A549 (cell line): Measurements from ENCODE around the gene CUL3. TPM values are rescaled to one million over a fixed set of nuclear protein-coding genes. Genes with fewer than 3 reads are reported as not detected.
A peak's percentile ranks its signal among the peaks of the same experiment; 100 is the strongest.

Experiments used
- ATAC-seq, 2 experiments: fragments of 200-7000 bp in 1 of 2; fragments of >200 bp in 1 of 2; cut with Nextera tagmentation in 1 of 2; cut with Tn5 transposase in 1 of 2; 3 replicates each; pipeline versions ENCODE4 v1.8.0 to v1.9.1; 2018 to 2020; ENCODE audit warnings: mild to moderate bottlenecking in 1 of 2, moderate library complexity in 1 of 2
- CTCF ChIA-PET: fragments of 300-600 bp; sonication (Branson Sonifier 250); formaldehyde crosslinking; extraction: SDS; loops from one replicate; lab custom pipeline; 2021; ENCODE audit warnings: antibody characterized with exemption, inconsistent platforms; lab: Yijun Ruan, JAX
- POLR2A ChIA-PET: fragments of 350-600 bp; formaldehyde crosslinking; extraction: SDS; loops from one replicate; lab custom pipeline; 2021; ENCODE audit warnings: antibody characterized with exemption, inconsistent platforms; lab: Yijun Ruan, JAX
- DNase-seq, 2 experiments: peaks; one replicate each; pipeline versions ENCODE4 v3.0.0 to v3.0.0-alpha.2; 2011 to 2016; ENCODE audit warnings: low read depth in 1 of 2, low spot score in 1 of 2
- FAIRE-seq: peaks from 2 replicates; lab custom pipeline; 2011; peaks lifted over from hg19 to GRCh38; lab: Jason Lieb, UNC
- H3K27ac ChIP-seq, 2 experiments: fragments of >200 bp; sonication (Bioruptor Twin); formaldehyde crosslinking; 3 replicates each; pipeline ENCODE4 v1.5.1; 2016 to 2017
- H3K4me1 ChIP-seq: fragments of >200 bp; sonication (Bioruptor Twin); formaldehyde crosslinking; 3 replicates; pipeline ENCODE4 v1.6.1; 2016
- H3K4me2 ChIP-seq: fragments of >200 bp; sonication (Bioruptor Twin); formaldehyde crosslinking; 3 replicates; pipeline ENCODE4 v1.6.1; 2016
- H3K4me3 ChIP-seq: fragments of >200 bp; sonication (Bioruptor Twin); formaldehyde crosslinking; 3 replicates; pipeline ENCODE4 v1.5.1; 2016
- H3K9me3 ChIP-seq: fragments of >200 bp; sonication (Bioruptor Twin); formaldehyde crosslinking; 3 replicates; pipeline ENCODE4 v1.6.1; 2016
- ATOH8 ChIP-seq: fragments of 250-450 bp; sonication (Bioruptor Pico); IDR thresholded peaks from 2 replicates; pipeline ENCODE4 v1.5.0; 2020; ENCODE audit warnings: low read depth, mild to moderate bottlenecking, moderate library complexity
- CHD2 ChIP-seq: fragments of 150-350 bp; IDR thresholded peaks from 2 replicates; pipeline ENCODE4 v1.6.1; 2014; ENCODE audit warnings: low read length; ENCODE audit not compliant: partially characterized antibody
- GATA3 ChIP-seq: IDR thresholded peaks from 2 replicates; pipeline ENCODE4 v1.6.1; 2012; ENCODE audit warnings: borderline replicate concordance
- JUN ChIP-seq, 2 experiments: fragments of >200 bp; sonication (Bioruptor Twin); formaldehyde crosslinking; IDR thresholded peaks; 2 replicates in 1 of 2; 3 replicates in 1 of 2; pipeline ENCODE4 v1.6.1; 2016 to 2017
- MAZ ChIP-seq: fragments of 150-350 bp; IDR thresholded peaks from 2 replicates; pipeline ENCODE4 v1.6.1; 2014; ENCODE audit warnings: antibody characterized with exemption, low read depth, low read length, borderline replicate concordance
- NR3C1 ChIP-seq: fragments of >200 bp; sonication (Bioruptor Twin); formaldehyde crosslinking; IDR thresholded peaks from 3 replicates; pipeline ENCODE4 v1.6.1; 2017
- PHF8 ChIP-seq: fragments of 200-600 bp; sonication (generic); IDR thresholded peaks from 2 replicates; pipeline ENCODE4 v1.6.1; 2016; ENCODE audit warnings: low read depth, mild to moderate bottlenecking, antibody characterized with exemption, moderate library complexity, borderline replicate concordance
- POLR2A ChIP-seq: IDR thresholded peaks from 2 replicates; pipeline ENCODE4 v1.6.1; 2012; ENCODE audit warnings: mild to moderate bottlenecking, low read length
- RCOR1 ChIP-seq: fragments of 150-350 bp; IDR thresholded peaks from 2 replicates; pipeline ENCODE4 v1.6.1; 2014; ENCODE audit warnings: antibody characterized with exemption, low read length, low read depth
- REST ChIP-seq: fragments of 200-600 bp; sonication (generic); IDR thresholded peaks from 2 replicates; pipeline ENCODE4 v1.6.1; 2016; ENCODE audit warnings: antibody characterized with exemption, mild to moderate bottlenecking, moderate library complexity
- RFX5 ChIP-seq: fragments of 450-650 bp; IDR thresholded peaks from 2 replicates; pipeline ENCODE4 v1.7.1; 2014; ENCODE audit warnings: antibody characterized with exemption, mild to moderate bottlenecking, moderate library complexity
- WGBS: methylation state at CpG from one replicate; pipeline ENCODE4 v1.1.6; 2017; ENCODE audit errors: missing lambda C conversion rate; 5-methylcytosine and 5-hydroxymethylcytosine counted together
- polyA minus RNA-seq: library from RNA; depleted of rRNA, polyadenylated mRNA; stranded (reverse); fragments of >200 nt; gene quantifications from 2 replicates; pipeline ENCODE4 v1.2.3, GENCODE V29; 2011; rRNA and poly(A)+ RNA removed
- polyA plus RNA-seq, 4 experiments: library from polyadenylated mRNA; depleted of rRNA in 3 of 4; stranded (reverse); fragments of >200 nt; fragmentation: RNase III in 1 of 4; extraction: RNeasy Plus Mini Kit Qiagen cat#74134 plus additional on column Dnase treatment in 1 of 4; gene quantifications; 2 replicates in 3 of 4; 3 replicates in 1 of 4; pipeline ENCODE4 v1.2.3, GENCODE V29; 2011 to 2017
- TF ChIP-seq, protein P1 (sequence below): IDR thresholded peaks from 2 replicates; pipeline ENCODE4 v1.6.1; 2012
- TF ChIP-seq, protein P2 (sequence below): fragments of >200 bp; sonication (Bioruptor Twin); formaldehyde crosslinking; IDR thresholded peaks from 3 replicates; pipeline ENCODE4 v1.6.1; 2016
- TF ChIP-seq, protein P3 (sequence below): fragments of 450-650 bp; IDR thresholded peaks from 2 replicates; pipeline ENCODE4 v1.6.1; 2014; ENCODE audit warnings: antibody characterized with exemption
- TF ChIP-seq, protein P4 (sequence below): IDR thresholded peaks from 2 replicates; pipeline ENCODE4 v1.6.1; 2012; ENCODE audit warnings: low read depth, borderline replicate concordance
- TF ChIP-seq, protein P5 (sequence below): IDR thresholded peaks from 2 replicates; pipeline ENCODE4 v1.6.1; 2012

Gene CUL3
- polyA plus RNA-seq (2011; rRNA removed): 73.9 and 79.3 TPM in 2 replicates
- polyA plus RNA-seq (2012; cell fraction: cytosol; rRNA removed): 21.5 and 23.9 TPM in 2 replicates
- polyA plus RNA-seq (2012; cell fraction: nucleus; rRNA removed): 14.5 and 22.0 TPM in 2 replicates
- 68.9 to 78.9 TPM (median 70.5 TPM) in 3 replicates for polyA plus RNA-seq (2017; fragmentation: RNase III; extraction: RNeasy Plus Mini Kit Qiagen cat#74134 plus additional on column Dnase treatment)
- polyA minus RNA-seq: 67.6 and 70.0 TPM in 2 replicates

DNA sequence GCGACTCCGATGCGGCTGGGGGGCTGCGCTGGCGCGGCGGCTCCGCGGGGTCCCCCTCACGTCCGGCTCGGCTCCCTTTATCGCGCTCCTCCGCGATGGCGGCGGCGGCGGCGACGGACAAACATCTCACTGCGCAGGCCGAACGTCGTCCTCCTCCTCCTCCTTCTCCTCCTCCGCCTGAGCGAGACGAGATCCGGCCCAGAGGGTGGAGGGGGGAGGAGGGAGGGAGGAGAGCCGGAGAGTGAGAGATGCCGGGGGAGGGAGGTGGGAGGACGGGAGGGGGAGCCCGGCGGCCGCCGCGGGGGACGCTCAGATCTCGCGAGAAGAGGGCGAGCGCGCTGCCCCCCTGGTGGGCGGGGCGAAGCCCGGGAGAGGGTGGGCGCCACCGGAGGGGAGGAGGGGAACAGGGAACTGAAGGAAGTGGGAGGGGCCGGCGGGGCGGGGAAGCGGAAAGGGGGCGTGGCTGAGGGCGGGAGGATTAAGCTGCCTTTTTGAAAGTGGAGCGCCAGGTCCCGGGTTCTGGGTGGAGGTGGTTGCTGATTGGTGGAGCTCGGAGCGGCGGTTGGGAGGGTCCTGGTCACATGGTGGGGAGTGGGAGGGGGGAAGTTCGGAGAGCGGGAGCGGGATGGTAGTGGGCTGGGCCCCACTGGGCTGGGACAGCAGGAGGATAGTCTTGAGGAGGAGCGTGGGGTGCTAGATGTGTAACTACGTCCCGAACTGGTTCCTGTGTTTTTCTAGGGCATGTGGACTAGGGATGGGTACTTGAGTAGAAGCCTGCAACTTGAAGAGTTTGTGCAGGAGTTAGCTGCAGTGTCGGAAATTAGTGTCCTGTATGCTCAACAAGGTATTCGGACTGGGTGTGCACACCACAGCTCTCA lies at the start of gene CUL3:
Gene CUL3 (minus strand): TSS at position 153 of the 878 bp plus-strand sequence. CDS start 354 bp downstream, outside the sequence.
- H3K4me3 ChIP-seq: peak within 1 kb of the TSS; percentile 57
- peak within 1 kb of the TSS; percentile 97 for H3K4me2 ChIP-seq
- no peak for FAIRE-seq
- CTCF ChIA-PET: interaction anchor here (0.9 to 1.2 kb wide), 3 partner anchors 35 to 66 kb away, joined by 3 to 4 read pairs (median 3); no protein-coding TSS in a partner anchor
- TF ChIP-seq, protein P1, sequence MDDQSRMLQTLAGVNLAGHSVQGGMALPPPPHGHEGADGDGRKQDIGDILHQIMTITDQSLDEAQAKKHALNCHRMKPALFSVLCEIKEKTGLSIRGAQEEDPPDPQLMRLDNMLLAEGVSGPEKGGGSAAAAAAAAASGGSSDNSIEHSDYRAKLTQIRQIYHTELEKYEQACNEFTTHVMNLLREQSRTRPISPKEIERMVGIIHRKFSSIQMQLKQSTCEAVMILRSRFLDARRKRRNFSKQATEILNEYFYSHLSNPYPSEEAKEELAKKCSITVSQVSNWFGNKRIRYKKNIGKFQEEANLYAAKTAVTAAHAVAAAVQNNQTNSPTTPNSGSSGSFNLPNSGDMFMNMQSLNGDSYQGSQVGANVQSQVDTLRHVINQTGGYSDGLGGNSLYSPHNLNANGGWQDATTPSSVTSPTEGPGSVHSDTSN: peak; percentile 16; the same call in 1 of the 2 replicates
- TF ChIP-seq MAZ (peak; percentile 87), GATA3 (peak; percentile 54; the same call in 1 of the 2 replicates), CHD2 (peak; percentile 96), ATOH8 (CRISPR knock-in tag) (no peak), NR3C1 (no peak), RFX5 (no peak), POLR2A (peak; percentile 89), PHF8 (peak; percentile 53; the same call in 1 of the 2 replicates), JUN (IDR thresholded peaks at IDR 0.05) (peak; percentile 25 to 55; a peak in 2 of 5 replicates), REST (peak; percentile 97), RCOR1 (no peak)
- TF ChIP-seq, protein P2, sequence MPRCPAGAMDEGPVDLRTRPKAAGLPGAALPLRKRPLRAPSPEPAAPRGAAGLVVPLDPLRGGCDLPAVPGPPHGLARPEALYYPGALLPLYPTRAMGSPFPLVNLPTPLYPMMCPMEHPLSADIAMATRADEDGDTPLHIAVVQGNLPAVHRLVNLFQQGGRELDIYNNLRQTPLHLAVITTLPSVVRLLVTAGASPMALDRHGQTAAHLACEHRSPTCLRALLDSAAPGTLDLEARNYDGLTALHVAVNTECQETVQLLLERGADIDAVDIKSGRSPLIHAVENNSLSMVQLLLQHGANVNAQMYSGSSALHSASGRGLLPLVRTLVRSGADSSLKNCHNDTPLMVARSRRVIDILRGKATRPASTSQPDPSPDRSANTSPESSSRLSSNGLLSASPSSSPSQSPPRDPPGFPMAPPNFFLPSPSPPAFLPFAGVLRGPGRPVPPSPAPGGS: peak; percentile 28; the same call in 2 of the 3 replicates
- TF ChIP-seq, protein P3, sequence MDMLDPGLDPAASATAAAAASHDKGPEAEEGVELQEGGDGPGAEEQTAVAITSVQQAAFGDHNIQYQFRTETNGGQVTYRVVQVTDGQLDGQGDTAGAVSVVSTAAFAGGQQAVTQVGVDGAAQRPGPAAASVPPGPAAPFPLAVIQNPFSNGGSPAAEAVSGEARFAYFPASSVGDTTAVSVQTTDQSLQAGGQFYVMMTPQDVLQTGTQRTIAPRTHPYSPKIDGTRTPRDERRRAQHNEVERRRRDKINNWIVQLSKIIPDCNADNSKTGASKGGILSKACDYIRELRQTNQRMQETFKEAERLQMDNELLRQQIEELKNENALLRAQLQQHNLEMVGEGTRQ: peak; percentile 91
- TF ChIP-seq, protein P4, sequence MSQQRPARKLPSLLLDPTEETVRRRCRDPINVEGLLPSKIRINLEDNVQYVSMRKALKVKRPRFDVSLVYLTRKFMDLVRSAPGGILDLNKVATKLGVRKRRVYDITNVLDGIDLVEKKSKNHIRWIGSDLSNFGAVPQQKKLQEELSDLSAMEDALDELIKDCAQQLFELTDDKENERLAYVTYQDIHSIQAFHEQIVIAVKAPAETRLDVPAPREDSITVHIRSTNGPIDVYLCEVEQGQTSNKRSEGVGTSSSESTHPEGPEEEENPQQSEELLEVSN: peak; percentile 54; the same call in 1 of the 2 replicates
- TF ChIP-seq, protein P5, sequence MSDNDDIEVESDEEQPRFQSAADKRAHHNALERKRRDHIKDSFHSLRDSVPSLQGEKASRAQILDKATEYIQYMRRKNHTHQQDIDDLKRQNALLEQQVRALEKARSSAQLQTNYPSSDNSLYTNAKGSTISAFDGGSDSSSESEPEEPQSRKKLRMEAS: peak; percentile 58
- TF ChIP-seq, all 56 proteins: peak for 12
- Histone ChIP-seq H3K9me3 (no peaks in the 10 kb centered on the region), H3K4me1 (peaks cover 18% of the 10 kb centered on the region), H3K27ac (peak within 1 kb of the TSS; percentile 99)
- ATAC-seq (peak; percentile 93 to 99), DNase-seq (peak; percentile 88 to 99)
- POLR2A ChIA-PET: interaction anchor here (0.6 to 1.7 kb wide), 9 partner anchors 15 to 227 kb away, joined by 3 to 12 read pairs (median 4); no protein-coding TSS in a partner anchor
- under 1% methylated on average over 10 of the region's 68 CpGs for WGBS
